ENCODE results near the gene CDK6. TPM values are rescaled to one million over a fixed set of nuclear protein-coding genes. Genes with fewer than 3 reads are reported as not detected.
"Not testable (repeated sequence)": the region's sequence is repeated elsewhere in the genome, so short reads cannot be mapped to it uniquely, and the experiment has no call there.

Gene CDK6
- total and polyA plus RNA-seq, 2 of the 8 experiments (the other 6 are each of a cell fraction or from before 2014, with no cell fraction given): 5.9 to 18.9 TPM

DNA sequence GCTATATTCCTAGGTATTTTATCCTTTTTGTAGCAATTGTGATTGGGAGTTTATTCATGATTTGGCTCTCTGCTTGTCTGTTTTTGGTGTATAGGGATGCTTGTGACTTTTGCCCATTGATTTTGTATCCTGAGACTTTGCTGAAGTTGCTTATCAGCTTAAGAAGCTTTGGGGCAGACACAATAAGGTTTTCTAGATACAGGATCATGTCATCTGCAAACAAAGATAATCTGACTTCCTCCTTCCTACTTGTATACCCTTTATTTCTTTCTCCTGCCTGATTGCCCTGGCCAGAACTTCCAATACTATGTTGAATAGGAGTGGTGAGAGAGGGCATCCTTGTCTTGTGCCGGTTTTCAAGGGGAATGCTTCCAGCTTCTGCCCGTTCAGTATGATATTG is 49.7 kb upstream of the CDK6 start:
- H4K8ac ChIP-seq (ENCODE audit: extremely low read depth, insufficient read depth, low read length); H2BK20ac ChIP-seq (ENCODE audit: low read length); H3K79me2 ChIP-seq (ENCODE audit: control insufficient read depth in 1 of 2, insufficient read depth in 2 of 2, low read length in 2 of 2); H3K4me2 ChIP-seq (ENCODE audit: insufficient read depth in 1 of 2, low read depth in 2 of 2, low read length in 2 of 2); H3K4me3 ChIP-seq (ENCODE audit: extremely low read depth in 1 of 4, insufficient read depth in 2 of 4, low read depth in 3 of 4, low read length in 4 of 4); H3K27me3 ChIP-seq (replicated peaks in 1 of 4; ENCODE audit: control insufficient read depth in 3 of 4, extremely low read depth in 1 of 4, insufficient read depth in 3 of 4, low read length in 3 of 4); H4K20me1 ChIP-seq (replicated peaks in 1 of 2; ENCODE audit: control insufficient read depth in 1 of 2, insufficient read depth in 2 of 2, low read length in 2 of 2); H3K4ac ChIP-seq (replicated peaks; ENCODE audit: insufficient read length, low read depth, low read length); H3K9ac ChIP-seq (replicated peaks in 1 of 4; ENCODE audit: extremely low read depth in 1 of 4, low read depth in 3 of 4, low read length in 3 of 4); H3K9me3 ChIP-seq (ENCODE audit: insufficient read depth in 2 of 2, low read depth in 1 of 2, low read length in 1 of 2); H3K18ac ChIP-seq (ENCODE audit: extremely low read depth, low read length); H4K5ac ChIP-seq (ENCODE audit: insufficient read length, low read depth, low read length); H3K14ac ChIP-seq (ENCODE audit: insufficient read length); POLR2A ChIA-PET (ENCODE audit: partially characterized antibody); H2BK15ac ChIP-seq (ENCODE audit: low read length); H2BK120ac ChIP-seq (replicated peaks; ENCODE audit: low read depth, low read length); H2AFZ ChIP-seq (ENCODE audit: low read length); H3K23me2 ChIP-seq (ENCODE audit: low read depth, low read length); H2AK5ac ChIP-seq (ENCODE audit: low read depth, low read length); H3K56ac ChIP-seq (replicated peaks; ENCODE audit: insufficient read length, low read depth, low read length); H3K4me1 ChIP-seq (replicated peaks in 1 of 4; ENCODE audit: control insufficient read depth in 3 of 4, insufficient read depth in 4 of 4, low read length in 3 of 4); FAIRE-seq; H3K36me3 ChIP-seq (ENCODE audit: control insufficient read depth in 2 of 4, insufficient read depth in 4 of 4, low read length in 3 of 4); H3K27ac ChIP-seq (ENCODE audit: low read depth, low read length); H2BK5ac ChIP-seq (ENCODE audit: low read depth, low read length); H2BK12ac ChIP-seq (ENCODE audit: low read depth, low read length); H3K23ac ChIP-seq (ENCODE audit: insufficient read length); DNase-seq (ENCODE audit: low read depth in 1 of 2, low spot score in 2 of 2); H4K91ac ChIP-seq (replicated peaks; ENCODE audit: insufficient read length, low read length); H3K79me1 ChIP-seq (ENCODE audit: low read depth, low read length): not testable (repeated sequence)
- CTCF ChIA-PET (ENCODE audit: partially characterized antibody): interaction anchor here (0.8 to 1.0 kb wide), 2 partner anchors 154 to 369 kb away, joined by 3 read pairs; no protein-coding TSS in a partner anchor
- 71% methylated on average over 2 of the region's 2 CpGs; no CpG with 5 or more reads in 1 of the 2 experiments for WGBS, 2 experiments (ENCODE audit: extremely low coverage in 1 of 2, insufficient coverage in 1 of 2, insufficient read length in 1 of 2, insufficient replicate concordance in 2 of 2, low coverage in 1 of 2, low lambda C conversion rate in 2 of 2, missing lambda C conversion rate in 1 of 2)

All from H1 (cell line).